ENCODE data around the gene SLC36A4.
"Not testable (repeated sequence)": the region's sequence is repeated elsewhere in the genome, so short reads cannot be mapped to it uniquely, and the experiment has no call there.

The SLC36A4 gene

DNA sequence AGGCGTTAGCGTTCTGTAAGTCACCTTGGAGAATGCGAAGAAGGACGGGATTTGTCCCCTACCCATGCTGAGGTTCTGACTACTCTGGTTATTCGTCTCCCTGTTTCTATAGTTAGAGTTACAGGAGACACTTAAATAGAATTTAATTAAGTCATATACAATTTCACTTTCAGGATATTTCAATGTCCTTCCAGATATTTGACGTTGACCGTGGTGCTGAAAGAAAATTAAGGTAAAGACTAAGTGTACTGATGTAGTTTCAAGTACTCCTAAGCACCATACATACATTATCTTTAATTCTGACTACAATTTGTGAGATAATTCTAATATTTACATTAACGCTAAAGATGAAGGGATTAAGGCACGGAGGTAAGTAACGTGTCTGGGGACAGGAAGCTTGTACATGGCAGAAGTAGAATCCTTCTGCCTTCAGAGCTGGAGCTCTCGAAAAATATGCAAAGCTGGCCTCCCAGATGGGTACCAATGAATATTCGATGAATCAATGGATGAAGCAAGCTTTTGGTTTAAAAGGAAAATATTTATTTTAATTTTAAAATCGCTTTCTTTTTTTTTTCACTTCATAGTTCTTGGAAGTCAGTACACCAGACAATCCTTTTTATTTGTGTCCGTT lies 539 bp upstream of the SLC36A4 start:
- in situ Hi-C loops (cut with MboI; ENCODE audit: low pct_unique_long_range_greater_than_20kb, low sequenced_read_pairs) = no loop called here
- DNase-seq = no peak

DNA sequence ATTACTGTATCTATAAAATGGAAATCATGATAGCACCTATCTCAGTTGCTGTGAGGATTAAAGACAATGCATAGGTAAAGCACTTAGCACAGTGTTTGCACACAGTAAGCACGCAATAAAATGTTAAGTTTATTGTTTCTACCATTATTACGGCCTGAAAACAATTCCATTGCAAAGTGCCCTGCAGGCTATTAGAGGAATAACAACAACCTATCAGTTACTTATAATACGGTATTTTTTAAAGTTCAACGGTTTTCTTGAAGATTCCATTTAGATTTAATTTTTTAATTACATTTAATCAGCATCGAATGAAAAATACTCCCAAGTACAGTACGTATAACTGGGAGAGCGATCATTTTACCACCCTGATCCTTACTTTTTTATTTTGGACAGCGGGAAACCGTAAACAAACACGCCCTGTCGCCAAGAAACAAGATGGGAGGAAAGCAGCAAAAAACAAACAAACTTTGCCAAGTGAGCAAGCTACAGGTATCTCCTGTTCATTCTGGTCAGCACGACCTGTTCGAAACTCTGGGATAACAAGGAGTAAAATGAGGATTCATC lies 893 bp downstream of the SLC36A4 start:
- DNase-seq = no peak
- in situ Hi-C loops (cut with MboI; ENCODE audit: low pct_unique_long_range_greater_than_20kb, low sequenced_read_pairs) = no loop called here

DNA sequence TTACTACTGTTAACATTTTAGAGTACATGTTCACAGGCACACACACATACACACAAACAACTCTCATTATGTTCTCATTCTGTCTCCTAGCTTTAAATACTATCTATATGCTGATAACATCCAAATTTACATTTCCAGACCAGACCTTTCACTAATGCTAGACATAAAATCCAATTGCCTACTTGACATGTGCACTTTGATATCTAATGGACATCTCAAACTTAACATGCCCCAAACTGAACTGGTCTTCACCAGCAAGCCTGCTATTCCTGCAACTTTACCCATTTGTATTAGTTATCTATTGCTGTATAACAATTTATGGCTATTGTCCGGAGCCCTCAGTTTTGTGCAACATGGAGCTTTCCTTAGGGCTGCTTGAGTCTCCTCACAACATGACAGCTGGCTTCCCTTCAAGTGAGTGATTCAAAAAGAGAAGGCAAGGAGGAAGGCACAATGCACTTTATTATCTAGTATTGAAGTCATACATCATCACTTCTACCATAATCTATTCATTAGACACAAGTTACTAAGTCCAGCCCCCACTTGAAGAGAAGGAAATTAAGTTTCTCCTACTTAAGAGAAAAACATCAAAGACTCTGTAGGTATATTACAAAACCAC lies 3.0 kb downstream of the SLC36A4 start:
- DNase-seq = no peak
- in situ Hi-C loops (cut with MboI; ENCODE audit: low pct_unique_long_range_greater_than_20kb, low sequenced_read_pairs) = no loop called here

DNA sequence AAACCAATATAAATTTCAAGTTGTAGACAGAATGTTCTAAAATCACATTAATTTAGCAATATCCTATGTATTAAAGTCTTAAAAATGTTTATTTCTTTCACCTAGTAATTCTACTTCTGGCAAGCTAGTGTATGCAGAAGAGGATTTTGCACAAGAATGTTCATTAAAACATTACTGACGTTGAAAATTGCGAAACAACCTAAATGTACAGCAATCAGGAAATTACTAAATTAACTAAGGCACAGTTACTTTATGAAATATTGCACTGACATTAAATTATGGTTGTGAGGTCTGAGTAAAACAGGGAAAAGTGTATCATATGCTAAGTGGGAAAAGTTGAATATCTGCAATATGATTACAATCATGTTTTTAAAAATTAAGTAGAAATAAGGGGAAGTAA lies 4.1 kb downstream of the SLC36A4 start:
- in situ Hi-C loops (cut with MboI; ENCODE audit: low pct_unique_long_range_greater_than_20kb, low sequenced_read_pairs) = no loop called here
- DNase-seq = no peak

DNA sequence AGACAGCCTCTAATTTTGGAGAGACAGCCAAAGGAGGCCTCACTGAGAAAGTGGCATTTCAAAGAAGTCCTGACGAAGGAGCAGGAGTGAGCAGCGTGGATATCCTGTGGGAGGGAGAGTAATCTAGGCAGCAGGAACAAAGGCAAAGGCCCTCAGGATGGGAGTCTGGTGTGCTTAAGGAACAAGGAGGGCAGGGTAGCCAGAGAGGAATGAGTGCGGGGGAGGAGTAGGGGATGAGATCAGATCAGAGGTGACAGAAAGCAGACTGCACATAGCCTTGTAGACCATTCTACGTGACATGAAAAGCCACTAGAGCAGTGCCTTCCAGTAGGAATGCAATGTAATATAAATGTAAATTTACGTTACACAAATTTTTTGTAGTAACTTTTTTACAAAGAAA lies 5.6 kb downstream of the SLC36A4 start:
- in situ Hi-C loops (cut with MboI; ENCODE audit: low pct_unique_long_range_greater_than_20kb, low sequenced_read_pairs) = no loop called here
- DNase-seq = no peak

DNA sequence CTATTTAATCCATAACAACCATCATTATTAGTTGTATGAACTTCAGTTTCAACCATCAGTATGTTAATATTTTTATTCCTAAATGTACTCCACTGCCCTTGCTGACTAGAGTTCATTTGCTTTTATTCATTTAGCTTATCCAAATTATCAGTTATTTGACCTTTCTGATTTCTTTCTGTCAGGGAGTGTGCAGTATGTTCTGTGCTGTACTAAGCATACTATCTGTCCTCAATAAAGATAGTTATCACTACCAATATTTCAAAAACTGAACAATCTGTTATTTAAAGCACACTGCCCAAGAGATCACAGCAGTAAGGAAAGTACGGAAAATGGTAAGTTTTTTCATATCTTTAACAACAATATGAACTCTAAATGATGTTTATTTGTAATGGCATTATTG lies 8.3 kb downstream of the SLC36A4 start:
- DNase-seq = no peak
- in situ Hi-C loops (cut with MboI; ENCODE audit: low pct_unique_long_range_greater_than_20kb, low sequenced_read_pairs) = no loop called here

DNA sequence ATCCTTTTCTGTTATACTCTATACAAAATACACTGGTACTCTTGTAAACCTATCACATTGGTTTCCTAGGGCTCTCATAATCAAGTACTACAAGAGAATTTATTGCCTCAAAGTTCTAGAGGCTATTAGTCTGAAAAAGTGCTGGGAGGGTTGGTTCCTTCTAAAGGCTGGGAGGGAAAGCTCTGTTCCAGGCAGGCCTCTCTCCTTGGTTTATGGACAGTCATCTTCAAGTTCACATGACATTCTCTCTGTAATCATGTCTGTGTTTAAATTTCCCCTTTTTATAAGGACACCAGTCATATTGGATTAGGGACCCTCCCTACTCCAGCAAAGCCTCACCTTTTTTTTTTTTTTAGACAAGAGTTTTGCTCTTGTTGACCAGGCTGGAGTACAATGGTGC lies 9.1 kb downstream of the SLC36A4 start:
- in situ Hi-C loops (cut with MboI; ENCODE audit: low pct_unique_long_range_greater_than_20kb, low sequenced_read_pairs) = no loop called here
- DNase-seq = no peak

DNA sequence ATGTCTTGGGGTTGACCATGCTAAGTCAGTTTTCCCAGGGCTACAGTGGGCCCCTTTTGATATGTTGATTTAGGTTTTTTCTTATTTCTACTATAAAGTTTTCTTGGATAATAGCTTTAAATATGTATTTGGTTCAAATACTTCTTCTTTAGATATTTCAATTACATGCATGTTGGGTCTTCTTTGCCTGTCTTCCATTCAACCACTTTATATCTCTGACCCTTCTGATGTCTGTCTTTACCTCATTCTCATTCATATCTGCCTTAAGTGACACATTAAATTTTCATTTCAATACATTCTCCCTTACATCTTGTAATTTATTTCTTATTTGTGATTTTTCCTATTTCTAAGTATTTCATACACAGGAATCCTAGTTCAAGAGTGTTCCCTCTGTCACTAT lies 10.5 kb downstream of the SLC36A4 start:
- no peak for DNase-seq
- in situ Hi-C loops (cut with MboI; ENCODE audit: low pct_unique_long_range_greater_than_20kb, low sequenced_read_pairs) = no loop called here

DNA sequence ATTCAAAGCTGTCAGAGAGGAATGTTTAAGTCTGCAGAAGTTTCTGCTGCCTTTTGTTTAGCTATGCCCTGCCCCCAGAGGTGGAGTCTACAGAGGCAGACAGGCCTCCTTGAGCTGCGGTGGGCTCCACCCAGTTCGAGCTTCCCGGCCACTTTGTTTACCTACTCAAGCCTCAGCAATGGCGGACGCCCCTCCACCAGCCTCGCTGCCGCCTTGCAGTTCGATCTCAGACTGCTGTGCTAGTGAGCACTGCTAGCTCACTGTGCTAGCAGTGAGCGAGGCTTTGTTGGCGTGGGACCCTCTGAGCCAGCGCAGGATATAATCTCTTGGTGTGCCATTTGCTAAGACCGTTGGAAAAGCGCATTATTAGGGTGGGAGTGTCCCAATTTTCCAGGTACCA lies 19.9 kb downstream of the SLC36A4 start:
- DNase-seq; in situ Hi-C loops (cut with MboI; ENCODE audit: low pct_unique_long_range_greater_than_20kb, low sequenced_read_pairs): not testable (repeated sequence)

DNA sequence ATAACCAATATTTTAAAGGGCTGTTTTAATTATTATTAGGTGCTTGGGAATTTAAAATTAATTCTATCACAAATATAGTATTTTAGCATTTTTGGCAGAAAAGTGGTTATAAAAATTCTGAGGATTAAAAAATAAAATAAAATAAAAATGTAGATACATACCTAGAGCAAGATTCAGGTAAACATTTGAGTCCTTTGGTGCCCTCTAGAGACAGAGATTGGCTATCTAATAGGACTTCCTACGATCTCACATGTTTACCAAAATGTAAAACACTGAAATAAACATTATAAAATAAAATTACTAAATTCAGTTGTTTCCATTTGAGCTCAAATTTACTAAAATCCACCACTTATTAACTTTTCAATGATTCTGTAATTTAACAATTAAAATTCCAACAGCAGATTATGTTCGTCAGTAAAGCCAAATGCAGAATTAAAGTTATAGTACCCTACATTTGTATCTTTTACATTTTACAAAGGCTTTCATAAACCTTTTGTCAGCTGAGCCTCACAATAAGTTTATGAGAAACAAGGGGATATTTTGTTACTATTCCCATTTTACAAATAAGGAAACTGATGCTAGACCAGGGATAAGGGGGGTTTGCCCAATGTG lies 27.7 kb downstream of the SLC36A4 start:
- in situ Hi-C loops (cut with MboI; ENCODE audit: low pct_unique_long_range_greater_than_20kb, low sequenced_read_pairs) = no loop called here
- DNase-seq = no peak

DNA sequence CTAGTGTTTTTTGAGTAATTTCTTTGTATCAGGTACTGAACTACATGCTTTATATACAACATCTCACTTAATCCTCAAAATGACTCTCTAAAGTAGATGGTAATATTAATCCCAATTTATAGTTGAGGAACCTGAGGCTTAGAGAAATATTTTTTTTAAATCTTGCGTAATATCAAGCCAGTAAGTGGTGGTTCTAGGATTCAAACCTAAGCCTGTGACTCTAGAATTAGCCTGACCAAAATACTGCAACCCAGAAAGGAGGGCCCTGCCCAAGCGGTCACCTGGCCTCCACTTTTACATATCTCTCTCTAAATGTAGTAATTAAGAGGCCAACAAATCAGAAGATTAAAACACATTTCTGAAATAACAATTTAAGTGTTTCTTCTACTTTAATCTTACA lies 28.6 kb downstream of the SLC36A4 start:
- in situ Hi-C loops (cut with MboI; ENCODE audit: low pct_unique_long_range_greater_than_20kb, low sequenced_read_pairs) = no loop called here

DNA sequence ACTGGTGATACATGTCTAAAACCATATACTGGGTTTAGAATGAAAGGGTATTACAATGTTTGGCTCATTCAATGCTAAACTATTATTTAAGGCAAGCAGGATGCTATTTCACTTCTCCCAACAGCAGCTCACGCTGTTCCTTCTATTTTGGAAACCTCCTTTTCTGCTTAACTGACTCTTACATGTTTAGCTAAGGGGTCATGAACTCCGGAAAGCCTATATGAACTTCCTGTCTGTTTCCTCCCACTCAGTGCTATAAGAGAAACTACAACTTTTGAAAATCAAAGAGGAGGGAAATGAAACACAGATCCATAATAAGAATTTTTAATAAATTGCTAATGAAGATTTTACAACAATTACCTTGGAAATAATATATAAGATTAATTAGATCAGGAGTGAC lies 30.9 kb downstream of the SLC36A4 start:
- in situ Hi-C loops (cut with MboI; ENCODE audit: low pct_unique_long_range_greater_than_20kb, low sequenced_read_pairs) = no loop called here
- peak; percentile 21 for DNase-seq

More for the DNA sequence above, 28.6 kb downstream of the SLC36A4 start:
- no peak for DNase-seq

DNA sequence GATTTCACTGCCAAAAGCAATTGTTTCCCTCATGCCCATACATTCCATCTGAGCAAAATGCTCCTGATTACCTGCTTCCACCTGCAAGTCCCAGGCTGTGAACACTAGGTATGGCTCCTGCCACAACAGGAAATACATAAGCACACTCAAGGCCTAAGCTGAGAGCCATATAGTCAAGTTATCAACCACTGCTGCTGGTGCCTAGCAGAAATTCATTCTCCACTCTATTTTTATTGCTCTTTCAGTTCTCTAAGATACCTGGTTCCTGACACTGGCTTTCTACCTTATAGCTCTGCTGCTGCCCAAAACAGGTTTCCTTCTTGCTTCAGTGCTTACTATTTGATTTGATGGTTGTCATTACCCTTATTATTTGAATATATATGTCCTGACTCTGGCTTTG lies 31.6 kb downstream of the SLC36A4 start:
- DNase-seq = no peak

DNA sequence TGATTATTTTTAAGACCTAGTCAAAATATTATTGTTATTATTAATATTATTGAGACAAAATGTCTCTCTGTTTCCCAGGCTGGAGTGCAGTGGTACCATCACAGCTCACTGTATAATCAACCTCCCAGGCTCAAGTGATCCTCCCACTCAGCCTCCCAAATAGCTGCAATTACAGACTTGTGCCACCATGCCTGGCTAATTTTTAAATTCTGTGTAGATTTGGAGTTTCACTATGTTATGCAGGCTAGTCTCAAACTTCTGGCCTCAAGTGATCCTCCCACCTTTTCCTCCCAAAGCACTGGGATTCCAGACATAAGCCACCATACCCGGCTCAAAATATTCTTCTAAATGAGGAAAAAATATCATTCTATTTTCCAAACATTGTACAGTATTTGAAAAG lies 37.0 kb downstream of the SLC36A4 start:
- no peak for DNase-seq

More for the DNA sequence above, 31.6 kb downstream of the SLC36A4 start:
- in situ Hi-C loops (cut with MboI; ENCODE audit: low pct_unique_long_range_greater_than_20kb, low sequenced_read_pairs) = no loop called here

DNA sequence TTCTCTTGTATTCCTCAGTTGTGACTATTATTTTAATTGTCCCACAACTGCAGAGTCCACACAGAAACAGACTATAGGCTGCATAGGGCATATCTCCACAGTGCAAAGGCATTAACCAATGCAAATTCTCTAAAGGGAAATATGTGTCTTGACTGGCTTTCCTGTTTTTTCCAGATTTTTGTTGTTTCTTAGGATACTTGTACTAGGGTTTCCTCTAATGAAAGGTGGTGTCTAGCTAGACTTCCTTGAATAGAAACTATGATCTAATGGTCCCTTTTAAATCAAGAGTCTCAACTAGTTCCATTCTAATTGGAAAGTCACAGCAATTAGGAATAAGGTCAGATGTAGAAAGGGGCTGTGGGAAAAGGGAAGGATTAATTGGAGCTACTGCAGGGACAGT lies 37.6 kb downstream of the SLC36A4 start:
- in situ Hi-C loops (cut with MboI; ENCODE audit: low pct_unique_long_range_greater_than_20kb, low sequenced_read_pairs) = no loop called here
- no peak for DNase-seq

More for the DNA sequence above, 37.0 kb downstream of the SLC36A4 start:
- in situ Hi-C loops (cut with MboI; ENCODE audit: low pct_unique_long_range_greater_than_20kb, low sequenced_read_pairs) = no loop called here

DNA sequence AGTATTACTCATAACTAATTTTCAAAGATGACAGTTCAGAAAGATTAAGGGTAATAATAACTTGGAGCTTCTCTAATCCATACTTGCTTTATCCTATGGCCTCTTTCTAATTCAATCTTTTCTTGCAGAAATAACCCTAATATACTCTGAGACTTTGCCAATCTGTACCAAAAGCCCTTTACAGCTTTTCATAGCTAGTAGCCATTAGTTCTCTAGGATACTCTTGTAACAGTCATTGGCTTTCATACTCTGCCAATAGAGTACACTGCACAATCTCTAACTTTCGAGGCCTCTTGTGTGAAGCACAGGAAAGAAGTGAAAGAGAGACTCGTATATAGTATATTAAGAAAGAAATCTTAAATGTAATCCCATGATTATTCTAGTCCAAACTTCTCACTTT lies 38.1 kb downstream of the SLC36A4 start:
- in situ Hi-C loops (cut with MboI; ENCODE audit: low pct_unique_long_range_greater_than_20kb, low sequenced_read_pairs) = no loop called here
- no peak for DNase-seq

DNA sequence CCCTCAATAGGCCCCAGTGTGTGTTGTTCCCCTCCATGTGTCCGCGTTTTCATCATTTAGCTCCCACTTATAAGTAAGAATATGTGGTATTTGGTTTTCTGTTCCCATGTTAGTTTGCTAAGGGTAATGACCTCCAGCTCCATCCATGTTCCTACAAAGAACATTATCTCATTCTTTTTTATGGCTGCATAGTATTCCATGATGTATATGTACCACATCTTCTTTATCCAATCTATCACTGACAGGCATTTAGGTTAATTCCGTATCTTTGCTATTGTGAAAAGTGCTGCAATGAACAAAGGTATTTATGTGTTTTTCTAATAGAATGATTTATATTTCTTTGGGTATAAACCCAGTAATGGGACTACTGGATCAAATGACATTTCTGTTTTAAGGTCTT lies 42.1 kb downstream of the SLC36A4 start:
- no peak for DNase-seq
- in situ Hi-C loops (cut with MboI; ENCODE audit: low pct_unique_long_range_greater_than_20kb, low sequenced_read_pairs) = no loop called here

DNA sequence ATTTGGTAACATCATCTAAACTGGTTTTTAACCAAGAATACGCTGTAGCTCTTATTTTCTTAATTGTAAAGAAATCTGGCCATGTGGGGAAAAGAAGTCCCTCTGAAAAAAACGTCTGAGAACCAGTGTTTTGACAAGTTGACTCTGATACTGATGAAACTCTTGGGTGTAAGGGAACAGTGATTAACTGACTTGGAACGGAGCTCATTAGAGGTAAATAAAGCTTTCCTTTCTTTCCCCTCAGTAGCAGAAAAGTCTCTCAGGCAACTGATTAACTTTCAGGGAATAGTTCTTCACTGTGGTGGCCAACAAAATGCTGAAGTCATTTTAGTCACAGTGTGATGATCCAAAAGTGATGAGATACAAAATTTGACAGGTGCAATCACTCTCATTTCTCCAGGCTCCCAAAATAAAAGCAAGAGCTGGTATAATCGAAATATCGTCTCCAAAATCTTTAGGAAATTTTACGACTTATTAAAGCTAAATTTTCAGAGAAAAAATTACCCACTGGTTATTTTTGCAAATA lies 52.3 kb downstream of the SLC36A4 start:
- no peak for DNase-seq
- in situ Hi-C loops (cut with MboI; ENCODE audit: low pct_unique_long_range_greater_than_20kb, low sequenced_read_pairs) = no loop called here

DNA sequence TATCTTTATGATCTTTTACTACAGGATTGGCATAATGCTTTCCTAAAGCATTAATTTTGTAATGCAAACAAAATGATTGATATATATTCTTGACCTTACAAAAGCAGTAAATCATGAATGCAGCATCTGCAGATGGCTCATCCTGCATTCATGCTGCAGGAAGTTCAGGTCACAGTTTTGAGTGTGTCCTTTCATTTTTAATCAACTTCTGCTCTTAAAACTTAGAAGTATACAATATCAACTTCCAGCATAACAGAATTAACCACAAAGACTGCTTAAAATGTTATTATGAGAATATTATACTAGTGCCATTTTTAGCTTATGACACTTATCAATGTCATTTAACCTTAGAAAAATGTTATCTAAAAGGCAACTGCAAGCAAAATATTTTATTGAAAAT lies 54.0 kb downstream of the SLC36A4 start:
- in situ Hi-C loops (cut with MboI; ENCODE audit: low pct_unique_long_range_greater_than_20kb, low sequenced_read_pairs) = no loop called here
- DNase-seq = no peak

DNA sequence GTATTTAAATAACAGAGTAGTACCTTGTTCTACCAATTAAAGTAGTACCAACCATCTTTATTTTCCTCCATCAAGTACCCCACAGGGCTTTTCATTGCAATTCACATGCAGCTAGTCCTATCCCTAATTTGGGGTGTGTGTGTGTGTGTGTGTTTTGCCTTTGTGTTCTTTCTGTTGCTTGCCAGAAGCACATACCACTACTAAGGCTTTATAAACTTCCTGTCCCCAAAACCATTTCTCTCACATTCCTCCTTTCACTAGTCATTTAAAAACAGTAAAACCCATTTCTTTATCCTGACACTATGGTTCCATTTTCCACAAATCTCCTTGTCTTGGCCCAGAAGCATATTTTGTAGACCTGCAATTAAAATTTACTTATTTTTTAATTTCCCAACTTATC lies 54.6 kb downstream of the SLC36A4 start:
- in situ Hi-C loops (cut with MboI; ENCODE audit: low pct_unique_long_range_greater_than_20kb, low sequenced_read_pairs) = no loop called here
- DNase-seq = no peak
